ENCODE results near the gene LRMDA.

The LRMDA gene

DNA sequence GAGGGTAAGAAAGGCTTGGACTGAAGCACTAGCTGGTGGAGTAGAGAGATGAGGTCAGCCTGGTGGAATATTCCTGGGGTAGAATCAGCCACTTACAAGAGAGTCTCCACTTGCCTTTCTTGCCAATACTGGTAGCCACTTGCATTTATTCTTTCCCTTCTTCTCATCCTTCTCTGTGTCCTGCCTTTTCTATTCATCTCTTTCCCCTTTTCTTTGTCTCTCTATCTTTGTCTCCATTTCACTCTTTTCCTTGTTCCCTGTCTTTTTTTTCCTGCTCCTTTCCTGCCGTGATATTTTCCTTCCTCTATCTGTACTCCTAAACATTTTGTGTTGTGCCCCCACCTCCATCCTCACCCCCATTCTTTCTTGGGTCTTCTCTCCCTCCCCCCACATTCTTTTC is 214.3 kb downstream of the LRMDA start:
- DNase-seq = no peak
- H3K4me1 Mint-ChIP-seq = no peaks in the 10 kb centered on the region
- CTCF ChIA-PET = no interaction called here
- no peak overlapping the region for H3K4me3 Mint-ChIP-seq
- H3K27ac Mint-ChIP-seq = no peak overlapping the region
- H3K9me3 Mint-ChIP-seq = no peaks in the 10 kb centered on the region
- H3K36me3 Mint-ChIP-seq = no peaks in the 10 kb centered on the region
- H3K27me3 Mint-ChIP-seq = no peaks in the 10 kb centered on the region

- CTCF ChIA-PET = no interaction called here
- no peaks in the 10 kb centered on the region for H3K9me3 Mint-ChIP-seq
- no peak overlapping the region for H3K27ac Mint-ChIP-seq
- no peak for DNase-seq
- H3K36me3 Mint-ChIP-seq = no peaks in the 10 kb centered on the region
- no peaks in the 10 kb centered on the region for H3K27me3 Mint-ChIP-seq
- H3K4me1 Mint-ChIP-seq = no peaks in the 10 kb centered on the region
- no peak overlapping the region for H3K4me3 Mint-ChIP-seq
Measured at GRCh38 chr10:75646218-75646915, 214.9 kb downstream of the LRMDA start.

DNA sequence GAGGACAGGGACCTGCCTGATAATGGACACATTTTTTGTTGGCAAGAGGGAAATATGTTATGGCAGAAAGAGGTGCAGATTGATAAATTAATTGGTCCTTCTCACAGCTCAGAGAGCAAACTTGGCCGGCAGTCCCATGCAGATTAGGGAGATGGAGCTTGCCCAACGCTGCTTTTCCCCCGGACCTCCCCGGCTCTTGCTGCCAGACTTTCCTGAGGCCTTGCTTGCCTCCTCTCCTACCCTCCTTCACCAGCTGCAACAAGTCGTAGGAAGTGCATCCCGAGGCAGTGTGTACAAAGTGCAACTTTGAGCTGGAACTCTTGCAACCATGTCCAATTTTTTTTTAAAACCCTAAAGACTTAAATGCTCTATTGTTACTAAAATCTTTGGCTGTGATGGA is 215.5 kb downstream of the LRMDA start:
- Mint-ChIP-seq H3K36me3 (no peaks in the 10 kb centered on the region), H3K4me1 (no peaks in the 10 kb centered on the region), H3K27me3 (no peaks in the 10 kb centered on the region), H3K27ac (no peak overlapping the region), H3K9me3 (no peaks in the 10 kb centered on the region), H3K4me3 (no peak overlapping the region)
- CTCF ChIA-PET = no interaction called here
- DNase-seq = no peak

DNA sequence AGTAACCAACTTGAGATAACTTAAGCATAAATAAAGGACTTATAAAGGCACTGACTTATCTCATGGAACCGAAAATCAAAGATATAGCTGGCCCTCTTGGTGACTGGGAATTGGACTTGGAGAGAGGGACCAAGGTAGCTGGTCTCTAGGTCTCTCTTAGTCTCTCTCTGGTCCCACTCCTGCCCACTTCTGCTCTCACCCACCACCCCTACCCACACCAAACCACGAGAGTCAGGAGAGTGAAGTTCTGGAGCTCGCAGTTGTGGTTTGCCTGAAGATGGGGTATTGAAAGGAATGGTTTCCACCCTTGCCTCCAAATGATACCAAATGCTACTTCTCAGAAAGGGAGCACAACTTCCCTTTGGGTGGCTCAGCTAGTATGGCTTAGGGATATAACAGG is 216.3 kb downstream of the LRMDA start:
- Mint-ChIP-seq H3K27me3 (no peaks in the 10 kb centered on the region), H3K27ac (no peak overlapping the region), H3K4me3 (no peak overlapping the region), H3K9me3 (no peaks in the 10 kb centered on the region), H3K4me1 (no peaks in the 10 kb centered on the region), H3K36me3 (no peaks in the 10 kb centered on the region)
- no peak for DNase-seq
- CTCF ChIA-PET = no interaction called here

- H3K4me3 Mint-ChIP-seq = no peak overlapping the region
- CTCF ChIA-PET = no interaction called here
- H3K27ac Mint-ChIP-seq = no peak overlapping the region
- H3K4me1 Mint-ChIP-seq = no peaks in the 10 kb centered on the region
- no peaks in the 10 kb centered on the region for H3K36me3 Mint-ChIP-seq
- H3K9me3 Mint-ChIP-seq = no peaks in the 10 kb centered on the region
- H3K27me3 Mint-ChIP-seq = no peaks in the 10 kb centered on the region
- no peak for DNase-seq
Measured at GRCh38 chr10:75648351-75648750, 216.9 kb downstream of the LRMDA start.

- Mint-ChIP-seq H3K9me3 (no peaks in the 10 kb centered on the region), H3K27me3 (no peaks in the 10 kb centered on the region), H3K4me3 (no peak overlapping the region), H3K4me1 (no peaks in the 10 kb centered on the region), H3K27ac (no peak overlapping the region), H3K36me3 (no peaks in the 10 kb centered on the region)
- no peak for DNase-seq
- CTCF ChIA-PET = no interaction called here
Measured at GRCh38 chr10:75648854-75649253, 217.4 kb downstream of the LRMDA start.

GRCh38 chr10:75649466-75649865 is 218.0 kb downstream of the LRMDA start:
- H3K36me3 Mint-ChIP-seq = no peaks in the 10 kb centered on the region
- no peaks in the 10 kb centered on the region for H3K4me1 Mint-ChIP-seq
- H3K27ac Mint-ChIP-seq = no peak overlapping the region
- no peak for DNase-seq
- H3K27me3 Mint-ChIP-seq = no peaks in the 10 kb centered on the region
- H3K9me3 Mint-ChIP-seq = no peaks in the 10 kb centered on the region
- CTCF ChIA-PET = no interaction called here
- H3K4me3 Mint-ChIP-seq = no peak overlapping the region

DNA sequence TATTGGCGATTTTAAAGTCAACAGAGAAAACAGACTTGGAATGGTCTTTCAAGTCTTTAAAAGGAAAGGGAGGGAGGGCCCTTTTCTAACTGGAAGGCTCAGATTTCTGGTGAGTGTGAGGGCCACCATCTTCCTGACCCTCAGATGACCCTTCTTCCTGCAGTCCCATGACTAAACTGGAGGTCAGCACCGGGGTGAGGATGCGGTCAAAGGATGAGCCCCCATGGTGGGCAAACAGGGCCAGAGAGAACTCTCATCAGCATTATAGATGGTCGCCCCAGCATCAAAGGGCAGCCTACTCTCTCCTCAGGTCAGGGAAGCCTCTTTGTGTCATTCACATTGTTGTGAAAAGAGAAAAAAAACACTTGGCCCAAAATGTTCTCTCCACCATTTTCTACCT is 219.2 kb downstream of the LRMDA start:
- no peaks in the 10 kb centered on the region for H3K36me3 Mint-ChIP-seq
- no peaks in the 10 kb centered on the region for H3K4me1 Mint-ChIP-seq
- no peak overlapping the region for H3K27ac Mint-ChIP-seq
- H3K9me3 Mint-ChIP-seq = no peaks in the 10 kb centered on the region
- H3K4me3 Mint-ChIP-seq = no peak overlapping the region
- H3K27me3 Mint-ChIP-seq = no peaks in the 10 kb centered on the region
- CTCF ChIA-PET = no interaction called here
- DNase-seq = no peak

DNA sequence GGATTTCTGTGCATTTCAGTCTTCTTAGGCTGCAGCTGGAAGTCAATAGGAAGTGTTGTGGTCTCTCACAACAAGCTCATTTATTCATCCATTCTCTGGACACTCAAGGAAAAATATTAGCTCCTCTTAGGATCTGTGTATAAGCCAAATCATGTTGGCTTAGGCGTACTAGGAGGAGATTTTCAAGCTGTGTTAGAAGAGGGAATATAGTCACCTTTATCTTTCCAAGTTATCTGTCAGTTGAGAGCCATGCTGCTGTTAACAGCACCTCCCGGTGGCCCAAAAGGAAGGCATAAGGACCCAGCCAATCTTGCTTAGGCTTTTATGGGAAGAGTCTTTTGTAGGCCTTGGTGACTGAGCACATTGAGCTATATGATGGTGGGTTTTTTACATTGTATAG is 220.0 kb downstream of the LRMDA start:
- no peak for DNase-seq
- CTCF ChIA-PET = no interaction called here
- H3K4me1 Mint-ChIP-seq = no peaks in the 10 kb centered on the region
- no peak overlapping the region for H3K27ac Mint-ChIP-seq
- H3K36me3 Mint-ChIP-seq = no peaks in the 10 kb centered on the region
- H3K4me3 Mint-ChIP-seq = no peak overlapping the region
- no peaks in the 10 kb centered on the region for H3K27me3 Mint-ChIP-seq
- no peaks in the 10 kb centered on the region for H3K9me3 Mint-ChIP-seq

GRCh38 chr10:75652146-75652740 is 220.8 kb downstream of the LRMDA start:
- Mint-ChIP-seq H3K4me1 (no peaks in the 10 kb centered on the region), H3K4me3 (no peak overlapping the region), H3K27ac (no peak overlapping the region), H3K9me3 (no peaks in the 10 kb centered on the region), H3K36me3 (no peaks in the 10 kb centered on the region), H3K27me3 (no peaks in the 10 kb centered on the region)
- DNase-seq = no peak
- CTCF ChIA-PET = no interaction called here

DNA sequence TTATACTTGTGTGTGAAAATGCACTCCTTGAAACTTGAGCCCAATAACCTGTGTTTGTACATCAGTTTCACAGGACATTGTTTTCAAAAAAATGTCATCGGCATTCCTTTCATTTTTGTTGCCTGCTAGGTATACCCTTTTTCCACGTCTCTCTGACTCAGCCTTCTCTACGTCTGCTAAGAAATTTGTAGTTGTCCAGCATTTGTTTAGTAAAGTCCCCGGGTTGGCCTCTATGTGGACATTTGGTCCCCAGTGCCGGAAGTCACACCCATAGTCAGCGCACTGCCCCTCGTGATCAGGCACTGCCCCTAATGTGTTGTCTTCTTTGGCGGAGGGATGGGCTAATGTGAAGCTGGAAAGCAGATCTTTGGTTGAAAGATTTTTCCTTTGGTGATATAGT is 222.3 kb downstream of the LRMDA start:
- CTCF ChIA-PET = no interaction called here
- no peak overlapping the region for H3K27ac Mint-ChIP-seq
- H3K4me1 Mint-ChIP-seq = no peaks in the 10 kb centered on the region
- DNase-seq = no peak
- no peak overlapping the region for H3K4me3 Mint-ChIP-seq
- no peaks in the 10 kb centered on the region for H3K36me3 Mint-ChIP-seq
- H3K27me3 Mint-ChIP-seq = no peaks in the 10 kb centered on the region
- no peaks in the 10 kb centered on the region for H3K9me3 Mint-ChIP-seq

DNA sequence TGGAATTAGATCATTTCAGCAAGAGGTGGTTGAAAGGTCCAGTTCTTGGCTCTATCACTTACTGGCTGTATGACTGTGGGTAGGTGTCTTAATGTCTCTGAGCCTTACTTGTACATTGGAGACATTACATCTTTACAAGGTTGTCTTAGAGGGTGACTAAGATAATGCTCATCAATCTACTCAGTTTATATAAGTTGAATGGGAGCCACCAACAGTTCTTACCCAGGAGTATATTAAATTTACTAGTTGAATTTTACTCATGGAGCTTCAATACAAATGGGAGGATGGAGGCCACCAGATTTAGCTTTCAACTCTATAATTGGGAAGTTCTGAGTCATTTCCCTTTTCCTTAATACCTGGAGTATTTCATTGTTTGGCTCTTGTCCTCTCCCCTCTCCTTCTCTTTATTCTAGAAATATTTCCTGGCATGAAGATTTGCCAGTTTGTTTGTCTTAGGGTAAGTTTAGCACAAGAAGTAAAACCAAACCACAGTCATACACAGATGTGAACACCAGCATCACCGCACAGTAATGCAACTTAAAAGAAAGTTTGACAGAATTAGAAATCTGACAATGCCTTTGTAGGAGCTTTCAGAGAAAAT is 222.8 kb downstream of the LRMDA start:
- no peaks in the 10 kb centered on the region for H3K4me1 Mint-ChIP-seq

GRCh38 chr10:75654772-75655171 is 223.3 kb downstream of the LRMDA start:
- no peaks in the 10 kb centered on the region for H3K9me3 Mint-ChIP-seq
- no peak for DNase-seq
- no peaks in the 10 kb centered on the region for H3K27me3 Mint-ChIP-seq
- no peaks in the 10 kb centered on the region for H3K36me3 Mint-ChIP-seq
- CTCF ChIA-PET = no interaction called here
- no peak overlapping the region for H3K27ac Mint-ChIP-seq
- H3K4me3 Mint-ChIP-seq = no peak overlapping the region
- H3K4me1 Mint-ChIP-seq = no peaks in the 10 kb centered on the region

More for the DNA sequence above, 222.8 kb downstream of the LRMDA start:
- H3K4me3 Mint-ChIP-seq = no peak overlapping the region
- H3K27me3 Mint-ChIP-seq = no peaks in the 10 kb centered on the region
- CTCF ChIA-PET = no interaction called here
- no peak overlapping the region for H3K27ac Mint-ChIP-seq
- H3K9me3 Mint-ChIP-seq = no peaks in the 10 kb centered on the region
- H3K36me3 Mint-ChIP-seq = no peaks in the 10 kb centered on the region
- DNase-seq = no peak

GRCh38 chr10:75655791-75656451 is 224.5 kb downstream of the LRMDA start:
- H3K4me1 Mint-ChIP-seq = no peaks in the 10 kb centered on the region

DNA sequence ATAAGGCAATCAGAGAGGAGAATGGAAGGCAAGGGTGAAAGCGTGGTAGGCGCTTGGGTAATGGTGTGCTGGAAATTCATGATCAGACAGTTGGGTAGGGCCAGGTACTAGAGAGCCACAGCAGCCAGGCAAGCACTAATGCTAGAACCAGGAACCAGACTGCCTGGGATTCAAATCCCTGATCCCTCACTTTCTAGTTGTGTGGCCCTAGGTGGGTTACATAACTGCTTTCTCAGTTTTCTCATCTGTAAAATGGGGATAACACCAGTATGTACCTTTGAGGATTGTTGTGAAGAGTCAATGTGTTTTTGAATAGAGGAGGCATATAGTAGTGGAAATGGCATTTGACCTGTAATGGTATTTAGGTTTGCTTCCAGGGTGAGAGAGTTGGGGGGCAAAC is 225.9 kb downstream of the LRMDA start:
- H3K27me3 Mint-ChIP-seq = no peaks in the 10 kb centered on the region
- no peaks in the 10 kb centered on the region for H3K4me1 Mint-ChIP-seq
- no peak for DNase-seq
- no peak overlapping the region for H3K27ac Mint-ChIP-seq
- CTCF ChIA-PET = no interaction called here
- H3K36me3 Mint-ChIP-seq = no peaks in the 10 kb centered on the region
- H3K9me3 Mint-ChIP-seq = no peaks in the 10 kb centered on the region
- H3K4me3 Mint-ChIP-seq = no peak overlapping the region

More at GRCh38 chr10:75655791-75656451, 224.5 kb downstream of the LRMDA start:
- Mint-ChIP-seq H3K27me3 (no peaks in the 10 kb centered on the region), H3K9me3 (no peaks in the 10 kb centered on the region), H3K36me3 (no peaks in the 10 kb centered on the region), H3K27ac (no peak overlapping the region), H3K4me3 (no peak overlapping the region)
- no peak for DNase-seq
- CTCF ChIA-PET = no interaction called here
